ENCODE data around the gene AWAT2.

AWAT2 gene

DNA sequence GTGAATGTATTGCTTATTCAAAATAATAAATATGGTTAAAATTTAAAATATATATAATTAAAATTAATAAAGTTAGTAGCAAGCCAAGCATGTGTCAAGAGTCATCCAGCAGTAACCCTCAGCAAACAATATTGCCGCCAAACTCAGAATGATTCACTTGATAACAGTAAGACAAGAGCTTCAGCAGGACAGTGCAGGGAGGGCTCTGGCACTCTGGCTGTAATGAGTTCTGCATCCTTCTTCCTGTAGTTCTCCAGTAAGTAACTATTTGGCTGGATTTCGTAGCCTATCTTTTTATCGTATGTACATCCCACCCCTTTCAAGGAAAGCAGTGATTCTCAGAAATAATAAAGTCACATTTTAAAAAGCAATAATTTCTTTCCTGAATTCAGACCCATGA, 30.1 kb upstream of the AWAT2 start:
- H3K27ac ChIP-seq: no peak overlapping the region
- no peak overlapping the region for H3K9ac ChIP-seq (ENCODE audit: insufficient read length)

DNA sequence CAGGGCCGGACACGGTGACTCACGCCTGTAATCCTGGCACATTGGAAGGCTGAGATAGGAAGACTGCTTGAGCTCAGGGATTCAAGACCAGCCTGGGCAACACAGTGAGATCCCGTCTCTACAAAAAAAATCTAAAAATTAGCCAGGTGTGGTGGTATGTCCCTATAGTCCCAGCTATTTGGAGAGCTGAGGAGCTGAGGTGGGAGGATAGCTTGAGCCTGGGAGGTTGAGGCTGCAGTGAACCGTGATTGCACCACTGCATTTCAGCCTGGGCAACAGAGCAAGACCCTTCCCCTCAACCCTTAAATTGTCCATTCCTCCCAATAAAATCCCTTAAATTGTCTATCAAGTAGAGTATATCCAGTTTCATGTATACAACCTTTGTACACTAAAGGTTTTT, 29.6 kb upstream of the AWAT2 start:
- no peak for DNase-seq (ENCODE audit: low read depth, low spot score)
- no peak overlapping the region for H3K27ac ChIP-seq
- H3K9me3 ChIP-seq (ENCODE audit: low read depth, low read length): no peaks in the 10 kb centered on the region
- H3K9ac ChIP-seq (ENCODE audit: insufficient read length): no peak overlapping the region
- H3K4me3 ChIP-seq: no peak overlapping the region
- TF ChIP-seq POLR2AphosphoS5 (IDR thresholded peaks at IDR 0.05; ENCODE audit: borderline replicate concordance, low read depth, low read length) (no peak), EZH2 (IDR thresholded peaks at IDR 0.05) (no peak), FOXP2 (optimal IDR thresholded peaks at IDR 0.05; ENCODE audit: control extremely low read depth, extremely low read length, insufficient read depth) (no peak)
- H3K36me3 ChIP-seq (ENCODE audit: insufficient read depth, low read length): no peaks in the 10 kb centered on the region

More for the DNA sequence above, 30.1 kb upstream of the AWAT2 start:
- DNase-seq (ENCODE audit: low read depth, low spot score): no peak
- Histone ChIP-seq H3K36me3 (ENCODE audit: insufficient read depth, low read length) (no peaks in the 10 kb centered on the region), H3K9me3 (ENCODE audit: low read depth, low read length) (no peaks in the 10 kb centered on the region), H3K4me3 (no peak overlapping the region)
- no peak for TF ChIP-seq FOXP2 (optimal IDR thresholded peaks at IDR 0.05; ENCODE audit: control extremely low read depth, extremely low read length, insufficient read depth)
- no peak for TF ChIP-seq POLR2AphosphoS5 (IDR thresholded peaks at IDR 0.05; ENCODE audit: borderline replicate concordance, low read depth, low read length)
- no peak for TF ChIP-seq EZH2 (IDR thresholded peaks at IDR 0.05)

DNA sequence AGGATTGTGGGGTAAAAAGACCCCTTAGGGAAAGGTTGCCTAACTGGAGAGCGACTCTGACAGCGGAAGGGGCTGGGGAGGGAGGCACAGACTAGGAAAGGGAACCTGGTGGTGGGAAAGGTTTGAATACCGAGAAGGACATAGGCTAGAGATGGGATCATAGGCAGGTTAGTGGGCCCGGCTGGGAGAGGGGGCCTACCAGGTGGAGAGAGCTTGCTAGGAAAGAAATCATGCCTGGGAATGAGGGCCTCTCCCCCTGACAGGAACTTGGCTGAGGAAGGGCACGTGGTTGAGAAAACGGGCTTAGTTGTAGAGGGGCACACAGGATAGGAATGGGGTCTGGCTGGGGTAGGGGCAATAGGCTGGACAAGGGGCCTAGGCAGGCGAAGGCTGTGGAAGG, 16.9 kb upstream of the AWAT2 start:
- Histone ChIP-seq H3K9ac (ENCODE audit: insufficient read length) (no peak overlapping the region), H3K36me3 (ENCODE audit: insufficient read depth, low read length) (no peaks in the 10 kb centered on the region), H3K9me3 (ENCODE audit: low read depth, low read length) (no peaks in the 10 kb centered on the region), H3K27ac (no peak overlapping the region), H3K4me3 (no peak overlapping the region)
- no peak for DNase-seq (ENCODE audit: low read depth, low spot score)
- TF ChIP-seq POLR2AphosphoS5 (IDR thresholded peaks at IDR 0.05; ENCODE audit: borderline replicate concordance, low read depth, low read length) (no peak), EZH2 (IDR thresholded peaks at IDR 0.05) (no peak), FOXP2 (optimal IDR thresholded peaks at IDR 0.05; ENCODE audit: control extremely low read depth, extremely low read length, insufficient read depth) (no peak)

DNA sequence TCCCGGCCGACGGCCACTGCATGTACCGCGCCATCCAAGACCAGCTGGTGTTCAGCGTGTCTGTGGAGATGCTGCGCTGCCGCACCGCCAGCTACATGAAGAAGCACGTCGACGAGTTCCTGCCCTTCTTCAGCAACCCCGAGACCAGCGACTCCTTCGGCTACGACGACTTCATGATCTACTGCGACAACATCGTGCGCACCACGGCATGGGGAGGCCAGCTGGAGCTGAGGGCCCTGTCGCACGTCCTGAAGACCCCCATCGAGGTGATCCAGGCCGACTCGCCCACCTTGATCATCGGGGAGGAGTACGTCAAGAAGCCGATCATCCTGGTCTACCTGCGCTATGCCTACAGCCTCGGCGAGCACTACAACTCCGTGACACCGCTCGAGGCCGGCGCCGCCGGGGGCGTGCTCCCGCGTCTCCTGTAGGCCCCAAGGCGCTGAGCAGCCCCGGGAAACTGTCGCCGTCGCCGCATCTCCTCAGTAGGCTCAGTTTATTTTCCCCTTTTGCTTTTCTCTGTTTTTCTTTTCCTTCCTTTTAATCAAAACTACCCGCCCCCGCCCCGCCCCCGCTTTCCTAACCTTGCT, 13.3 kb upstream of the AWAT2 start:
- no peaks in the 10 kb centered on the region for H3K36me3 ChIP-seq (ENCODE audit: insufficient read depth, low read length)
- H3K4me3 ChIP-seq: no peak overlapping the region
- TF ChIP-seq POLR2AphosphoS5 (IDR thresholded peaks at IDR 0.05; ENCODE audit: borderline replicate concordance, low read depth, low read length): no peak
- no peak for TF ChIP-seq FOXP2 (optimal IDR thresholded peaks at IDR 0.05; ENCODE audit: control extremely low read depth, extremely low read length, insufficient read depth)
- no peak for TF ChIP-seq EZH2 (IDR thresholded peaks at IDR 0.05)
- no peak overlapping the region for H3K9ac ChIP-seq (ENCODE audit: insufficient read length)
- DNase-seq (ENCODE audit: low read depth, low spot score): no peak
- no peak overlapping the region for H3K27ac ChIP-seq
- no peaks in the 10 kb centered on the region for H3K9me3 ChIP-seq (ENCODE audit: low read depth, low read length)

DNA sequence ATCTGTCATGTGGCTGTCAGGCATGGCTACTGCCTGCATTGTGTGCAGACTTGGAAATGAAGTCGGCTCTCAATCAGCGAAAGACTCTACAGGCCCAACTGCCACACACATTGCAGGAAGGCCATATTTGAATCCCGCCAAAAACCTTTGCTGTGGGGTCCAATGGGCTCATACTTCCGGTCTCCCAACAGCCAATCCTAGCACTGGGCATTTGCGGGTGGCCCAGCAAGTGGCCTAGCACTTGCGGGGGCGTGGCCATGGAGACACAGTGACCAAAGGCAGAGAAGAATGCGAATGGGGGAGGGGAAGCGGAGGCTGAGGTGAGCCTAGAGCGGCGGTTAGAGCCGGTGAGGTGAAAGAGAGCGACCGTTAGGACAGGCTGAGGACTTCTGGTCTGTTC, 12.3 kb upstream of the AWAT2 start, which contains the start of gene OTUD6A:
Gene OTUD6A (plus strand): TSS at position 382 of the 400 bp plus-strand sequence. CDS start 68 bp downstream, outside the sequence.
- Histone ChIP-seq H3K9ac (ENCODE audit: insufficient read length) (no peak within 1 kb of the TSS), H3K27ac (no peak within 1 kb of the TSS), H3K9me3 (ENCODE audit: low read depth, low read length) (no peaks in the 10 kb centered on the region), H3K36me3 (ENCODE audit: insufficient read depth, low read length) (no peaks in the 10 kb centered on the region), H3K4me3 (no peak within 1 kb of the TSS)
- no peak for DNase-seq (ENCODE audit: low read depth, low spot score)
- TF ChIP-seq POLR2AphosphoS5 (IDR thresholded peaks at IDR 0.05; ENCODE audit: borderline replicate concordance, low read depth, low read length): no peak
- no peak for TF ChIP-seq EZH2 (IDR thresholded peaks at IDR 0.05)
- TF ChIP-seq FOXP2 (optimal IDR thresholded peaks at IDR 0.05; ENCODE audit: control extremely low read depth, extremely low read length, insufficient read depth): no peak

DNA sequence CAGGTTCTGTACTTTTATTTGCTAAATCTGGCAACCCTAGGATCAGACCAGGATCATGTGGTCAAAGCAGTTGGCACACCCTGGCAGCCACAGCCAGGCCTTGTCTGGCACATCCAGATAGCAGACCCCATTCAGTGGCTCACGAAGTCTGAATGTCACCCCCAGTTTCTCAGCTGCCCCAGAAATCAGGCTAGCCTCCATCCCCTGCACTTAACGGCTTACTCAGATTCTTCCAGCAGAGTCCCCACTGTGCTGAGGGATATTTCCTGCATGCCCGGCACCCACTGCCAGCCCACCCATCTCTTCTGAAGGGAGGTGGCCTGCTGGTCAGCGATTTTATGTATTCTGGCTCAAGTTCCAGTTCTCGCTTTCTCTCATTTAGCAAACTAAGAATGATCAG, 4.7 kb upstream of the AWAT2 start:
- DNase-seq (ENCODE audit: low read depth, low spot score): no peak
- H3K36me3 ChIP-seq (ENCODE audit: insufficient read depth, low read length): no peaks in the 10 kb centered on the region
- no peak overlapping the region for H3K27ac ChIP-seq
- H3K9ac ChIP-seq (ENCODE audit: insufficient read length): no peak overlapping the region
- no peak overlapping the region for H3K4me3 ChIP-seq
- no peaks in the 10 kb centered on the region for H3K9me3 ChIP-seq (ENCODE audit: low read depth, low read length)
- TF ChIP-seq POLR2AphosphoS5 (IDR thresholded peaks at IDR 0.05; ENCODE audit: borderline replicate concordance, low read depth, low read length): no peak
- no peak for TF ChIP-seq EZH2 (IDR thresholded peaks at IDR 0.05)
- no peak for TF ChIP-seq FOXP2 (optimal IDR thresholded peaks at IDR 0.05; ENCODE audit: control extremely low read depth, extremely low read length, insufficient read depth)

DNA sequence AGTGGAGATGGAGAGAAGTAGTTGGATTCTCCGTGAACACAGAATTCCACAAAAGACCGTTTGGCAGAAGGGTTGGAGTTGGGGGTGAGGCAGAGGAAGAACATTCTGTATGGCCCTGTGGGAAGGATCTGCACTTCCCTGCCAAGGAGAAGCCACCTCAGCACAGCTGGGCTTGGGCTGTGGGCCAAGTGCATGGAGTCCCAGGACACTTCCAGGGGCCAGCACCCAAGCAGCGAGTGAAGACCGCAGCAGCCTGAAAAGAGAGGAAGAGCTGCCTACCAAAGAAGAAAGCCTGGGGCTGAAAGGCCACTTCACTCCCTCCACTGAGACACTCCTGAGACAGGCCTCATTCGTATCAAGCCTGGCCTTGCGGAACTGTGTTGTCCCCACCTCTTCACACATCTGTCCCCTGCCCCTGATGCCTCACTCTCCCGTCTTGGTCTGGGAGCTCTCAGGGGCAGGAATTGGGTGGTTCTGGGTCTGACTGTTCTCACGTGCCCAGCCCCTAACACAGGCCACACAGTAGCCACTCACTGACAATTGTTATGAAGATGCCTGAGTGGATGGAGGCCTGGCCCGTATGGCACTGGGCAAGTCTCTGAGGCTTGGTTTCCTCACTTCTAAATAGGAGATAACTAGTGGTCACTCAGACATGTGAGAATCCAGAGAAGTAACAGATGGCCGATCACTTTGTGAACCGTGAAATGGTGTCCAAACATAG, 3.3 kb upstream of the AWAT2 start:
- no peak overlapping the region for H3K9ac ChIP-seq (ENCODE audit: insufficient read length)
- H3K4me3 ChIP-seq: no peak overlapping the region
- H3K36me3 ChIP-seq (ENCODE audit: insufficient read depth, low read length): no peaks in the 10 kb centered on the region
- TF ChIP-seq POLR2AphosphoS5 (IDR thresholded peaks at IDR 0.05; ENCODE audit: borderline replicate concordance, low read depth, low read length): no peak
- TF ChIP-seq FOXP2 (optimal IDR thresholded peaks at IDR 0.05; ENCODE audit: control extremely low read depth, extremely low read length, insufficient read depth): no peak
- no peak for TF ChIP-seq EZH2 (IDR thresholded peaks at IDR 0.05)
- no peak for DNase-seq (ENCODE audit: low read depth, low spot score)
- H3K27ac ChIP-seq: no peak overlapping the region
- no peaks in the 10 kb centered on the region for H3K9me3 ChIP-seq (ENCODE audit: low read depth, low read length)

DNA sequence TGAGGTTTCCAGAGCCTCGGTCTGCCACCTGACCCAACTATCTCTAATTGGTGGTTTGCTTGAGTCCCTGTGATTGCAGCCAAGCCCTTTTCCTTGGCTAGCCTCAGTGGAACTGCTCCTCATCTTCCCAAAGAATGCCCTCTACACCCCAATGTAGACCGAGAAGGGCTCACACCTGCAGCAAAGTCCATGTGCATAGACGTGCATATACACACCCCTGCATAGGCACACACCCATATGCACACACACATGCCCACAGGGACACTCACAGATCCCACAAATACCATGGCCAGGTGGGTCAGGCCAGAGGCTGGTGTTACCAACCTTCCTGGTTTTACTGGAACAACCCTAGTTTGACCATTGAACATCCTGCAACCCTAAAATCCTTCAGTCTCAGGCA, 332 bp downstream of the AWAT2 start:
- no peak for DNase-seq (ENCODE audit: low read depth, low spot score)
- no peak overlapping the region for H3K9ac ChIP-seq (ENCODE audit: insufficient read length)
- no peak overlapping the region for H3K27ac ChIP-seq
- H3K4me3 ChIP-seq: no peak overlapping the region
- no peak for TF ChIP-seq EZH2 (IDR thresholded peaks at IDR 0.05)
- no peak for TF ChIP-seq POLR2AphosphoS5 (IDR thresholded peaks at IDR 0.05; ENCODE audit: borderline replicate concordance, low read depth, low read length)
- no peak for TF ChIP-seq FOXP2 (optimal IDR thresholded peaks at IDR 0.05; ENCODE audit: control extremely low read depth, extremely low read length, insufficient read depth)
- H3K9me3 ChIP-seq (ENCODE audit: low read depth, low read length): no peaks in the 10 kb centered on the region
- no peaks in the 10 kb centered on the region for H3K36me3 ChIP-seq (ENCODE audit: insufficient read depth, low read length)
